Dendritic cell treated with granulocyte-macrophage colony-stimulating factor and Interleukin-4, amounts not matched to agents 40 ng/mL and 50 ng/mL, for 4 days (primary cell): ENCODE measurements around the gene CARD19.

Source experiments
- H3K27ac Mint-ChIP-seq: one replicate; pipeline ENCODE4 v1.8.0; 2022; ENCODE audit warnings: mild to moderate bottlenecking, mixed read lengths
- H3K27me3 Mint-ChIP-seq: one replicate; pipeline ENCODE4 v1.8.0; 2022; ENCODE audit warnings: mild to moderate bottlenecking, mixed read lengths
- H3K36me3 Mint-ChIP-seq: one replicate; pipeline ENCODE4 v1.8.0; 2022; ENCODE audit warnings: low read depth, mixed read lengths
- H3K4me1 Mint-ChIP-seq: one replicate; pipeline ENCODE4 v1.8.0; 2022; ENCODE audit warnings: low read depth, mixed read lengths
- H3K4me3 Mint-ChIP-seq: one replicate; pipeline ENCODE4 v1.8.0; 2022; ENCODE audit warnings: mild to moderate bottlenecking, moderate library complexity, mixed read lengths
- H3K9me3 Mint-ChIP-seq: one replicate; pipeline ENCODE4 v1.8.0; 2022; ENCODE audit warnings: mixed read lengths
- intact Hi-C: fragments of 100-400 bp; cut with micrococcal nuclease; formaldehyde crosslinking; loops from one replicate; pipeline ENCODE4 v1.15.0; 2022

Gene CARD19

GRCh38 chr9:93119953-93120845, 24.2 kb downstream of the CARD19 start:
- Mint-ChIP-seq H3K27me3 (no peaks in the 10 kb centered on the region), H3K27ac (peak overlapping the region; percentile 89), H3K9me3 (no peaks in the 10 kb centered on the region), H3K4me3 (peak overlapping the region; percentile 32), H3K4me1 (peaks cover 86% of the 10 kb centered on the region), H3K36me3 (peaks cover 58% of the 10 kb centered on the region)
- intact Hi-C loops = loop anchor here (1.0 kb wide), 1 partner anchor 11 kb away; no protein-coding TSS in a partner anchor

- Mint-ChIP-seq H3K27me3 (no peaks in the 10 kb centered on the region), H3K27ac (peak overlapping the region; percentile 89), H3K4me3 (peak overlapping the region; percentile 32), H3K4me1 (peaks cover 88% of the 10 kb centered on the region), H3K9me3 (no peaks in the 10 kb centered on the region), H3K36me3 (peaks cover 65% of the 10 kb centered on the region)
- intact Hi-C loops = loop anchor here (1.0 kb wide), 1 partner anchor 10 kb away; no protein-coding TSS in a partner anchor
Observed at GRCh38 chr9:93120846-93121315, 24.9 kb downstream of the CARD19 start.

GRCh38 chr9:93121316-93122241, 25.6 kb downstream of the CARD19 start:
- Mint-ChIP-seq H3K27ac (peak overlapping the region; percentile 89), H3K4me3 (no peak overlapping the region), H3K27me3 (no peaks in the 10 kb centered on the region), H3K4me1 (peaks cover 89% of the 10 kb centered on the region), H3K36me3 (peaks cover 72% of the 10 kb centered on the region), H3K9me3 (no peaks in the 10 kb centered on the region)
- intact Hi-C loops = no loop called here

- peaks cover 93% of the 10 kb centered on the region for H3K4me1 Mint-ChIP-seq
- H3K4me3 Mint-ChIP-seq = no peak overlapping the region
- no peaks in the 10 kb centered on the region for H3K9me3 Mint-ChIP-seq
- H3K27me3 Mint-ChIP-seq = no peaks in the 10 kb centered on the region
- intact Hi-C loops = no loop called here
- peaks cover 84% of the 10 kb centered on the region for H3K36me3 Mint-ChIP-seq
- peak overlapping the region; percentile 89 for H3K27ac Mint-ChIP-seq
Observed at GRCh38 chr9:93122721-93123221, 26.8 kb downstream of the CARD19 start.

GRCh38 chr9:93123561-93124283, 27.7 kb downstream of the CARD19 start:
- Mint-ChIP-seq H3K36me3 (peaks cover 93% of the 10 kb centered on the region), H3K4me3 (no peak overlapping the region), H3K27ac (no peak overlapping the region), H3K4me1 (peaks cover 93% of the 10 kb centered on the region), H3K9me3 (no peaks in the 10 kb centered on the region), H3K27me3 (no peaks in the 10 kb centered on the region)
- intact Hi-C loops = no loop called here

GRCh38 chr9:93124793-93125192, 28.8 kb downstream of the CARD19 start:
- intact Hi-C loops = no loop called here
- Mint-ChIP-seq H3K4me3 (no peak overlapping the region), H3K27ac (no peak overlapping the region), H3K9me3 (no peaks in the 10 kb centered on the region), H3K27me3 (no peaks in the 10 kb centered on the region), H3K4me1 (peaks cover 93% of the 10 kb centered on the region), H3K36me3 (peaks cover 100% of the 10 kb centered on the region)

GRCh38 chr9:93125331-93125894, 29.4 kb downstream of the CARD19 start:
- intact Hi-C loops = no loop called here
- H3K4me3 Mint-ChIP-seq = no peak overlapping the region
- H3K27ac Mint-ChIP-seq = no peak overlapping the region
- peaks cover 93% of the 10 kb centered on the region for H3K4me1 Mint-ChIP-seq
- H3K36me3 Mint-ChIP-seq = peaks cover 100% of the 10 kb centered on the region
- no peaks in the 10 kb centered on the region for H3K9me3 Mint-ChIP-seq
- no peaks in the 10 kb centered on the region for H3K27me3 Mint-ChIP-seq

- Mint-ChIP-seq H3K9me3 (no peaks in the 10 kb centered on the region), H3K4me3 (no peak overlapping the region), H3K27me3 (no peaks in the 10 kb centered on the region), H3K4me1 (peaks cover 93% of the 10 kb centered on the region), H3K27ac (no peak overlapping the region), H3K36me3 (peaks cover 100% of the 10 kb centered on the region)
- intact Hi-C loops = no loop called here
Observed at GRCh38 chr9:93126151-93126781, 30.2 kb downstream of the CARD19 start.

- Mint-ChIP-seq H3K4me1 (peaks cover 93% of the 10 kb centered on the region), H3K4me3 (peak overlapping the region; percentile 50), H3K27me3 (no peaks in the 10 kb centered on the region), H3K9me3 (no peaks in the 10 kb centered on the region), H3K27ac (peak overlapping the region; percentile 96), H3K36me3 (peaks cover 100% of the 10 kb centered on the region)
- intact Hi-C loops = no loop called here
Observed at GRCh38 chr9:93126825-93127368, 30.9 kb downstream of the CARD19 start.

GRCh38 chr9:93127395-93127911, 31.4 kb downstream of the CARD19 start:
- H3K4me1 Mint-ChIP-seq = peaks cover 93% of the 10 kb centered on the region
- H3K36me3 Mint-ChIP-seq = peaks cover 100% of the 10 kb centered on the region
- H3K27me3 Mint-ChIP-seq = no peaks in the 10 kb centered on the region
- peak overlapping the region; percentile 50 for H3K4me3 Mint-ChIP-seq
- H3K9me3 Mint-ChIP-seq = no peaks in the 10 kb centered on the region
- H3K27ac Mint-ChIP-seq = peak overlapping the region; percentile 96
- intact Hi-C loops = no loop called here

- Mint-ChIP-seq H3K4me3 (no peak overlapping the region), H3K36me3 (peaks cover 100% of the 10 kb centered on the region), H3K27me3 (no peaks in the 10 kb centered on the region), H3K27ac (peak overlapping the region; percentile 96), H3K4me1 (peaks cover 93% of the 10 kb centered on the region), H3K9me3 (no peaks in the 10 kb centered on the region)
- intact Hi-C loops = no loop called here
Observed at GRCh38 chr9:93128011-93128714, 32.1 kb downstream of the CARD19 start.

GRCh38 chr9:93128715-93129224, 32.8 kb downstream of the CARD19 start:
- no peaks in the 10 kb centered on the region for H3K9me3 Mint-ChIP-seq
- H3K27ac Mint-ChIP-seq = peak overlapping the region; percentile 96
- no peaks in the 10 kb centered on the region for H3K27me3 Mint-ChIP-seq
- peak overlapping the region; percentile 95 for H3K4me3 Mint-ChIP-seq
- H3K4me1 Mint-ChIP-seq = peaks cover 93% of the 10 kb centered on the region
- intact Hi-C loops = no loop called here
- H3K36me3 Mint-ChIP-seq = peaks cover 100% of the 10 kb centered on the region
